Hematopoietic multipotent progenitor cell treated with erythropoietin and hydrocortisone succinate and interleukin-3 and kit ligand, for 4 days (in vitro differentiated cells): ENCODE results near the gene ARPP21.
"Not testable (repeated sequence)": the region's sequence is repeated elsewhere in the genome, so short reads cannot be mapped to it uniquely, and the experiment has no call there.

Source experiments
- DNase-seq: peaks from one replicate; pipeline ENCODE4 v3.0.0-alpha.2; 2015

ARPP21 gene

DNA sequence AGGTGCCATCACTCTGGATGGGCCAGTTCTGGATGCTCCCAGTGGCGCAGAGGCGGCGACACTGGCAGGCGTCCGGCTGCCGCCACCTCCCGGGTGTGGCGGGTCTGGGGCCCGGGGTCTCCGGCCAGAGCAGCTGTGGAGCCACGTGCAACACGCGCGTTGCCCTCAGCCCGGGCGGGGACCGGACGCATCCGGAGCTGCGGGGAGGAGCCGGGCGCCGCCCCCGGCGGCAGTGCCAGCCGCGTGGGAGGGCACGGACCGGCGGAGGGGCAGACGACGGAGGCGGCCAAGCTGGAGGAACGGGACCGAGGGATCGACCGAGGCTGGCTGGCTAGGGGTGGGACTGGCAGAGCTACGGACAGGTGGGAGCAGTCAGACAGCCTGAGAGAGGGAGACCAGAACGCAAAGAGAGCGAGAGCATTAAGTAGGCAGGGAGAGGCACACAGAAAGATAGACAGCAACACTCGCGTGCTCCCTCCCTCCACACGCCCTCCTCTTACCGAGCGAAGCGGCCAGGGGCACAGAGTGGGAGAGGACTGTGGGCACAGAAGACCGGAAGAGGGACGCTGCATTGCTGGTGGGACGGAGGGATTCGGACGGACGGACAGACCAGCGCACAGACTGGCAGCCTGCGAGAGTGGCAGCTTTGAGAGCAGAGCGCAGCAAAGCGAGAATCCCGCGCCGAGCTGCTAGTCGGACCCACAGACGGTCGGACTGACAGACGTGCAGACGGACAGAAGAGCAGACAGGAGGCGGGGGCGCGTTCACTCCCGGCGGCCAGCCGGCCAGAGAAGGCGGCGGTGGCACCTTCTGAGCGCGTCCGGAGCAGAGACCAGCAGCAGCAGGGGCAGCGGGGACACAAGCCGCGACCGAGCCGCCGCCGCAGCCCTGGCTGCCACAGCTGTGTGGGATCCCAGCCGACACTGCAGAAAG lies at the start of gene ARPP21:
TSS of gene ARPP21 (plus strand) at position 272 of the 933 bp plus-strand sequence. CDS start 42,227 bp downstream, outside the sequence.
- DNase-seq: peak; percentile 62

DNA sequence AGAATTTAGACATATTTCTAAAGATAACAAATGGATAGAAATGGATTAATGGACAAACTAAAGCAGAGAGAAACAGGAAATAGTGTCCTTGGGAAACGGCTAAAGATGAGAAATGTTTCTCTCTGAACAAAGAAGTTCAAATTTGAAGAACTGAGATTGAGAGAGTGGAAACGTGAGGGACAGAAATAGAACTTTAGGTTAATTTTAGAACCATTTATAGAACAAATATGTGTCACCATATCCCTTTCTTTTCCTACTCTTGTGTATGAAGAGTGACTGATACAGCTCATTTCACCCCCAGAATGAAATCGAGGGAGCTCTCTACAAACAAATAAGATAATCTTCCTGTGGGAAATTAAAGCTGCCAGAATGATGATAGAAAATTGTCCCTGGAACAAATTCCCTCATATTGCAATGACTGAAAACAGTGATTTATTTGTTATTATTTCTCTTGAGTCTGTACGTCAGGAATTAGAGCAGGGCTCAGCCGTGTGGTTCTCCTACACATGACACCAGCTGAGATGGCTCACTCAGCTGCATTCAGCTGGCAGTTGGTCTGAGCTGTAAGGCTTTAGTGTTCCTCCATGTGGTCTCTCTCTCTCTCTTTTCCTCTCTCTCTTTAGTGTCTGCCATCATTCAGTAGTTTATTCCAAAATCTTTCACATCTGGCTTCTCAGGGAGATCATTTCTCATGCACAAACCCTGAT lies 46.6 kb upstream of the ARPP21 start:
- no peak for DNase-seq

DNA sequence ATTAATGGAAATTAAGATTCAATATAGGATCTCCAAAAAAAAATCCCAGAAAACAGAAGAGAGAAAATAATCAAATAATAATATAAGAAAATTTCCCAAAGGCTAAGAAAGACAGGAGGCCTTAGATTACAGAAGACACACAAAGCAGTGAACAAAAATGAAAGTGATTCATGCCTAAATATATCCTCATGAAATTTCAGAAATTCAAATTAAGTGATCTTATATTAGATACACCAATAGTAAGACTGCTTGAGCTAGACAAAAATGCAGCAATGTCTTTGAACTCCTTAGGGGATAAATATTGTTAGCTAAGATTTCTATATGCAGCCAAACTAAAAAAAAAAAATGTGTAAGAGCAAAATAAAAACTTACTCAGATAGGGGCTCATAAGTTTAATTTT lies 44.6 kb upstream of the ARPP21 start:
- DNase-seq: no peak

DNA sequence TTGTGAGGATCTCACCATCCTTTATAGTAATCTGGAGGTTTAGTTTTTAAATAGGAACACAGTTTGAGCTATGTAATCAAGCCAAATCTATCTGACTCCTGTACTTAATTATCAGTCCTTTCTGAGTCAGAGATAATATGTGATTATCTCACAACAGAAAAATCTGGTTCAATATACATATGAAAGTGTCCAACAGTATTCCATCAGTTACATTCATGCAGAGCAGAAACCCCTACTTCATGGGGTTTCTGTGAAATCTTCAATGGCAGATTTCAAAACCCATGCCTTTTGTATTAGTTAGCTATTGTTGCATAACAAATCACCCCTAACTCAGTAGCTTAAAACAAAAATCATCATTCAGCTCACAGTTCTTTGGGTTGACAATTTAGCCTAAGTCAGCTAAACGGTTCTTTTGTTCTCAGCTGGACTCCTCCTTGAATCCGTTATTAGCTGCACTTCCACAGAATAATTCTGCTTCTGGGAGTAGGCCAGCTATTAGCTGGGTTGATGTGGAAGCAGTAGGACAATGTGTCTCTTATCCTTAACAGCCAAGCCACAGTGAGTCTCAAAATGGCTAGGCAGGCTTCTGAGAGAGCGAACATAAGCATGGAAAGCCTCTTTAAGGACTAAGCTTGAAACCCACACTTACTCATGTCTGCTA lies 42.9 kb upstream of the ARPP21 start:
- DNase-seq: no peak

DNA sequence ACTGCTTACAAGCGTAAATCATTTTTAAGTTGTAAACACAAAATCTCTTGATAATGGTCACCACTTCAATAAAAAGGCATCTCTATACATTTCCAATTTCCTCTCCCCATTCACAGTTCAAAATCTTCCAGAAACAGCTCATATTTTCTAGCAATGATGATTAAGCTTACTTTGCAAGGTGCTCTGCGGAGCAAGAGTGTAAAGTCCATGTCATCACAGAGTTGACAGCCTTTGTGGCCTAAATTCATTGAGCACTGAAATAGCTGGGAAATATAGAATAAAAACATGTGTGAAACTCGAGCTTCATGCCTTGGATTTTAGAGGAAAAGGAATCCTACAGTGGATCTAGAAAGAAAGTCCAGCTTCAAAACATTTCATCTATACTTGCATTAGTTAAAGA lies 41.8 kb upstream of the ARPP21 start:
- no peak for DNase-seq

DNA sequence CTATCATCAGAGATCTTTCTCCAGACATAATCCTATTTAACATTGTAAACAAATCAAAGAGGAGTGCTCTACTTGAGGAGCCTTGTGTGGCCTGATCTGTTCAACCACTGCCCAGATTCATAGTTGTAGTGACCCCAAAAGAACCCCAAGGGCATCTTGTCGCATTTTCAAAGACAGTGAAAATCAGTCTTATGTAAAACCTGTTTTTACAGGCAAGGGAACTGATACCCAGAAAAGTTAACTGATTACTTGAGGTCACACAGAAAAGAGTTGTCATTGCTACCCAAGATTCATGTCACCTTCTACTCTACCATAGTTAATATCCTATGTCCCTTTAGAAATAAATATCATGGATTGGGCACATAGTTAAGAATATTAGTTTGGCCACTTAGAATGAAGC lies 40.5 kb upstream of the ARPP21 start:
- DNase-seq: no peak

DNA sequence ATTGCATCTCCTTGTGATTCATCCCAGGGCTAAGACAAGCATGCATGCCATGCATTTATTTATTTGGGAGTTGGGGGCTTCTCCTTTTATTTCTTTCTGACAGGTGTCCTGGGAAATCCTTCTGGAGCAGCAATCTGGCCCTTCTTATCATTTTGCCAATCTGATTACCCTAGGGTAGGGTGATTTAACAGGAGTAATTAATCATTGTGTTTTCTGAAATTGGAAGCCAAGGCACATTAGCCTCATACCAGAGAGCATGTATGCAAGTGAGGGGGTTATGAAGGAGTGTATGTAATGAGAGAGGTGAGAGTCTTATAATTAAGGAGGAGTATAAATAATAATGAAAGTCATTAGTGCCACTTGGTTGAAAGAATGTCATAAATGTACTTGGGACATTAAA lies 37.4 kb upstream of the ARPP21 start:
- no peak for DNase-seq

DNA sequence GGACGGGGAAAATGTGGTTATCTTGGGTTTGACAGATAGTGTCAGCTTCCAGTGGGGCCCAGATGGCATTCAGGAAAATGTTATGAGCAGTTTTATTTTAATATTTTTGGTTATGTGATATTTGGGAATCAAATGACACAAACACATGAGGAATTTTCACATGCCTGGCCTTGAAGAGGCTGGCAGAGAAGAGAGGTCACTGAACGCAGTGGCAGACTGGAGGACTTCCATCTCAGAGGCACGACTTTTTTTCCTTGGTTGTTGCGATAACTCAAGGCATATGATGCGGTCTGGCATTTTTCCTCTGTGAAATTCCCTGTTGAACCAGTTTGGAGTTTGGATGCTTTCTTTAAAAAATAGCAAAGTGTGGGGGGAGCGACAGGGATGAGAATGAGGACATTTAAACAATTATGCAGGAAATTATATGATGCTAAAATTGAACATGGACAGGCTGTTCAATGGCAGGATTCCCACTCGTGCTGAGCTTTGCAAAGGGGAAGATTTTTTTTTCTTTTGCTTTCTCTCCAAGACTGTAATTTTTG lies 36.9 kb upstream of the ARPP21 start:
- no peak for DNase-seq

DNA sequence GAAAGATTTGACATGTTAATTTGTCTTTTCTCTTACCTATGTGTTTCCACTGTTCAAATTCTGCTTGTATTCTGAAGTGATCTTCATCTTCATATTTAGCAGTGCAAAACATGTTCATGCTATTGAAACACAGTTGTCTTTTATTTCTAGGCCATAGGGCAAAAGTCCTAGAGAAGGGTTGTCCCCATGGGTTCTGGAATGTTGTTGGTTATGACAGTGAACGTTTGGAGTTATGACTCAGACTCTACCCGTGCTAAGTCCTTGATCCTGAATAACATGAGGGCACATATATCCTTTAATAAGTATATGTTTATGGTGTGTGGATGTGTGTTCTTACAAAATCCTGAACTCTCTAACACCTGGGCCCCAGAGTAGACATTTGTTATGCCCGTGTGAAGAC lies 23.0 kb upstream of the ARPP21 start:
- no peak for DNase-seq

DNA sequence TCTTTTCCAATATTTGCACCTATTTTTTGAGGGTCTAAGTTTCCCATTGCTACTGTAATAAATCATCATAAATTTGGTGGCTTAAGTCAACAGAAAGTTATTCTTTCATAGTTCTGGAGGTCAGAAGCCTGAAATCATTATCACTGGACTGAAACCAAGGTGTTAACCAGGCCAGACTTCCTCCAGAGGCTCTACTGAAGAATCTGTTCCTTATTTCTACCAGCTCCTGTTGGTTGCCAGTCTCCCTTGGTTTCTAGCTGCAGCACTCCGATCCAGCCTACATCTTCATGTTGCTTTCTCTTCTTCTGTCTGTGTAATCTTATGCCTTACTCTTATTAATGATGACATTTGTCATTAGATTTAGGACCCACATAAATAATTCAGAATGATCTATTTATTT lies 22.0 kb upstream of the ARPP21 start:
- no peak for DNase-seq

DNA sequence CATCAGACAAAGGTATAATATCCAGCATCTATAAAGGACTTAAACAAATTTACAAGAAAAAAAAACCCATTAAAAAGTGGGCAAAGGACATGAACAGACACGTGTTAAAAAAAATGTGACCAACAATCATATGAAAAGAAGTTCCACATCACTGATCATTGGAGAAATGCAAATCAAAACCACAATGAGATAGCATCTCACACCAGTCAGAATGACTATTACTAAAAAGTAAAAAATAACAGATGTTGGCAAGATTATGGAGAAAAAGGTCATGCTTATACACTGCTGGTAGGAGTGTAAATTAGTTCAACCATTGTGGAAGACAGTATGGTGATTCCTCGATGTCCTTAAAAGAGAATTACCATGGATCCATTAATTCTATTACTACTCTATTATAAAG lies 19.1 kb upstream of the ARPP21 start:
- not testable (repeated sequence) for DNase-seq

DNA sequence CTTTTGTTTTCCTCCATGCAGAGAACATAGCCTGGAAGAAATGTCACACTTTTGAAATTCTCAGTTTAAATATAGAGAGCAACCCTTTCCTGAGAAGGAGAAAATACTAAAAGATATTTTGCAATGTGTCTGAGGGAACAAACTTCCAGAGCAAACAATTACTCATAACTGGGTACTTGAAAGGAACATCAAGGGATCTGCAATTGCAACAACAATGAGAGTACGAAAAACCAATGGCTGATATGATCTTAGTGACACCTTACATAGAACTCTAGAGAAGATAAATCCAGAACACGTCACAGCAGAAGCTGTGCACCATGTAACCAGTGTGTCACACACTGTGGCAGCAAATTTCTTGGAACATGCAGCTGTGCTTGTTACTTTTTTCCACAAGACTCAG lies 14.6 kb upstream of the ARPP21 start:
- DNase-seq: no peak

DNA sequence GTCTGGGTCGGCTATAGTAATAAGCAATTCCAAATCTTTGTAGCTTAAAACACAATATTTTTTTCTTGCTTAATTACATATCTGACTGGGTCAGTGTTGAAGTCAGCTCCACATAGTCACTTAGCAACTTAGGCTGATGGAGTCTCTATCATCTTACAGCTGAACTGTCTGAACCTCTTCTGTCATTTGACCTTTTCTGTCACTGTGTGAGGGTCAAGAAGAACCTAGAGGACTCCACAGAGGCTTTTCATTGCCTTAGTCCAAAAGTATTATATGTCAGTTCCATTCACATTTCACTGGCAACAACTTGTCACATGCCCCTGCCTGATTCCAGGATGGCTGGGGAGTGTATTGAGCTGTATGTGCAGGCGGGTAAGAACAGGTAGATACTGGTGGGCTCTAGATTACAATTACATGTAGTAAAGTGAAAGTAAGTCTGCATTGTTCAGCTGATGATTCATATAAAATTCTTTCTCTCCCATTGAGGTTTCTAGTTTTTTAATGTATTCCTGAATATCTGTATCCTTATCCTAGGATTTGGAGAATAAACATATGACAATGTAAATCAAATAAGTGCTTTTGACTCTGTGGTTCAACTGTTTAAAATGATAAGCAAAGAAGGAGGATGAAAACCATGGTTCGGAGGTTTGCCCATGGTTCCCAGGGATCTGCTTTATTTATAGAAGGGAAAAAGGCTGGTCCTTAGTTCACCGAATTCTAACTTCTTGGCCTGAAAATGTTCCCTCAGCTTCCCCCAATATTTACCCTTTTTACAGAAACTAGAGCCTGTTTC lies 5.8 kb upstream of the ARPP21 start:
- DNase-seq: no peak

DNA sequence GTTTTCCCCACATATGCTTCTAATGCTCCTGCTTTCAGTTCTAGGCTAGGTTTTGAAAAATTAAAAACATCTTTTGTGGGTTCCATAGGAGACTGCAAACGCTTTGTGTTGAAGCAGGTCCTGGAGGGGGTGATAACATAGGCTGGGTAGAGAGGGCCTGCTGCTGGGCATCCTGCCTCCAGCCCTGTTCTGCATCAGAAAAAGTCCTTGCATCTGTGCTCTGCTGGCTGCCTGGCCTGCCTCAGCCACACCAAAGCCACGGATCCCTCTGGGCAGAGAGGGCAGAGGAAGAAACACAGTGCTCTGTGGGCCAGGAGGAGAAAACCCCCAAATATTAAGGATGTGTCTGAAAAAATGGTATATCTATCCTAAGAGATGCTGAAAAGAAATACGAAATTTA lies 3.9 kb upstream of the ARPP21 start:
- no peak for DNase-seq

DNA sequence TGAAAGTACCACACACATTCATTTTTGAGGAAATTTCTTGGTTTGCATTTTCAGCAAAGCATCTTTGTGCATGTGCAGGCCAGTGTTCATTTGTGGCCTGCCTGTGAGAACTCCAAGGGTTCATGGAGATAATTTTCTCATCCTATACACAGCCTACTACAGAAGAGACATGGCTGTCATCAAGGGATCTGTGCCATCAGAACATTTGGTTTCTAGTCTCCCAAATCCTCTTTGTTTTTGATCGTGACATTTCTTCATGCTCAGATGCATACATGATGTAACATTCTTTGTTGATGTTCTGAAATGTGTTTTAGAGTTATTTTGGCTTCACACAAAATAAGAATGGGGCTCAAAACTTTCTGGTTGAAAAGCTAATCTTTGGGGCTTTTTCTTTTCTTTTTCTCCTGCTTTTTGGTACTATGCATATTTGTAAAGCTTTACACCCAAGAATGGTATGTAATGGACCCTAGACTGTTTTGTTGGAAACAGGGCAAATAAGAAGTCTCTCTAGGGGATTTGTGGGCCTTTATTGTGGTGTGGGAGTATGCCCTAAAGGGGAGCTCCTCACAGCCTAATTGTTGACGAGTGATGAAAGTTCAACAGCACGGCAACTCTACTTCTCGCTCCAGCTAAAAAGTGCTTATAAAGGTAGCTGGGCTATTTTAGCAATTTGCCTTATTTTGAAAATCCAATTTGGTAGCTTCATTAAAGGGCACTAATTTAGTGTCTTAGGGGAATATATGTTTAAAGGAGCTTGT lies 3.2 kb upstream of the ARPP21 start:
- no peak for DNase-seq

DNA sequence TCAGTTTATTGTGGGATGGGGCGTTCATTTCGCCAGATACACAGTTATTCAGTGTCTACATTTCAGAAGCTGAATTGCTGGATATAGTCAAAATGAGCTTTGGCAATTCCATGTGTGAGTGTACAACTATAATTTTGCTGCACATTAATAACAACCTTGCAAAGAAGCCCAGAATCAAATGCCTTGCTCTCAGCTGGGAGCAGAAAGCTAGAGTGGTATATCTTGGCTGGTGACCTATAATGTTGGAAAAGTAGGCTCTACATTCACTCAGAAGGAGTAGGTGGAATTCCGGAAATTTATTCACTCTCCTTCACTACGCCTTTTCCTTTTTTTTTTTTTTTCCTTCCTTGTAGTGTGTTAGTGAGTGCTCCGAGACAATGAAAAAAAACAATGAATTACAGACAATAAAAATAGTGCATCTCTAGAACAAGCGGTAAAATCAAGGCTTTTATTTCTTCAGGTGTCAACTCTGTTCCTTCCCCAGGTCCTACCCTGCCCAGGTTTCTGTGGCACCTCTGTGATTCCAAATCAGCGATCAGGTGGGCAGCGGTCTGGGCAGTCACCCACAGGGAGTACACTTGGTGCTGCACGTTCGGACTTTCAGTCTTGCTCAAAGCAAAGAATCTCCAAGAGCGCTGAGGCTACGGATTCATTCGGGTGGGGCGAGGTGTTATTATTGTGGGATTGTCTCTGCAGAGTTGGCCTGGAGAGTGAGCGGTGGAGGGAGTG lies 910 bp upstream of the ARPP21 start:
- no peak for DNase-seq

DNA sequence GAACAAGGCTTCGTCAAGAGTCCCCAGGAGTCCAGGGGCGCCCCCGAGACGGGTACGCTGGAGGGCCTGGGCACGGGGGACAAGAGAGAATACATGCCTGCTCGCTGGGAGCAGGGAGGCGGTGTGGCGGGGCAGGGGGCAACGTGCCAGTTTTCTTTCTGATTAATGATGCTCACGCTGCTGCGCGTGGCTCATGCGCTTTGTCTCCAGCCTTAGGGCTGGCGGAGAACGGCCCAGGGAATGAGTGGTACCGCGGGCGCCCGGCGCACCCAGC lies 408 bp upstream of the ARPP21 start:
- no peak for DNase-seq

DNA sequence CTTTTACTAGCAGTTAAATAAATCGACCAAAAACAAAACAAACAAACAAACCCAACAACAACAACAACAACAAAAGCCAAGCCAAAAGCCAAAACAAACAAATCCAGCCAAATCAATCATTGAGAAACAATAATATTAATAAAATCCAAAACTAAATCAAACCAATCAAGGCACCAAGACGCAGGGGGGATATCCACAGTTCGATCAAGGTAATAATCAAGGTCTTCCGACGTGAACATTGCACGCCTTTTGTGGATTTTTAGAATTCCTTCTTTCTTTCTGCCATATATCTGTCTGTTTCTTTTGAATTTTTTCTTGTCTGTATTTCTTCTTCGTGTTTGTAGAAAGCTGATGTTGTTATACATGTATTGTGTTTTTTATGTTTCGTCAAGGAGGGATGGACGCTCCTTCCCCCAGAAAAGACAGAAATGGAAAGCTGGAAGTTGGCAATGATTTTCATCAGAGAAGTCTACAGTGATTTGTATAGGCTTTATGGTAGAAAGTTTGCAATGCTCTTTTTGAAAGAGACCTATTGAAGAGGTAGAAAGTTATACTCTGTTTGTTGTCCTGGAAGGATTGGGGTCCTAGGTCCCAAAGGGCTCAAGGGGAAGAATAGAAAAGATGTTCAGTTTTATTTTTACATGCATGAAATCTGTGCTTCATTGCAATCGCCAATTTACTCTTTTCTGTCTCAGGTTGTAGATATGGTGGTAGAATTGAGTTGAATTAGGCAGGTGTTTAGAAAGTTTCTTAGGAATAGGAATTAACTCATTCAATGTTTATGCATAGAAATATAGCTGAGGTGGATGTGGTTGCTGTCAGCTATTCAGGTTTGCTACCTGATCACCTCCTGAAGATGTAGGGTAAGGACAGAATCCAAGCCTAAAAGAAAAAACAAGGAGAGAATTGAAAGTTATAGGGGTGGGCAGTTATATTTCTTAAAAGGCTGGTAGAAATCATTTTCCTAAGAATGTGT lies 1.2 kb downstream of the ARPP21 start:
- DNase-seq: no peak

DNA sequence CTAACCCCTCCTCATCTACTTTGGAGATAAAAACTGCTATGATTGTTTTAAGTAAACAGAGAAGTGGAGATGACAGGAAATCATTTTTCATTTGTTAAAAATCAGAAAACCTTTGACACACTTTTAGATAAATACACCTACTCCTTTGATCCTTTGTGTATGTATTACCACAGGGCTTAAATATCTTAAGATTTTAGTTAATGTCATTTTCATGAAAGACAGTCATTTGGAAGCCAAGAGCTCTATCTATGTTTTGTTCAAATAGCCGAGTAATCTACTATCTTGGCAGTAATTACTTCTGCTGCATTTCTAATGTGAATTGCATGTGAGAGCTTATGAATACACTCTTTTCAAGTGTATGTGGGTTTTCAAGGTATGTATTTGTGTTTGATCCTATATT lies 2.0 kb downstream of the ARPP21 start:
- no peak for DNase-seq

DNA sequence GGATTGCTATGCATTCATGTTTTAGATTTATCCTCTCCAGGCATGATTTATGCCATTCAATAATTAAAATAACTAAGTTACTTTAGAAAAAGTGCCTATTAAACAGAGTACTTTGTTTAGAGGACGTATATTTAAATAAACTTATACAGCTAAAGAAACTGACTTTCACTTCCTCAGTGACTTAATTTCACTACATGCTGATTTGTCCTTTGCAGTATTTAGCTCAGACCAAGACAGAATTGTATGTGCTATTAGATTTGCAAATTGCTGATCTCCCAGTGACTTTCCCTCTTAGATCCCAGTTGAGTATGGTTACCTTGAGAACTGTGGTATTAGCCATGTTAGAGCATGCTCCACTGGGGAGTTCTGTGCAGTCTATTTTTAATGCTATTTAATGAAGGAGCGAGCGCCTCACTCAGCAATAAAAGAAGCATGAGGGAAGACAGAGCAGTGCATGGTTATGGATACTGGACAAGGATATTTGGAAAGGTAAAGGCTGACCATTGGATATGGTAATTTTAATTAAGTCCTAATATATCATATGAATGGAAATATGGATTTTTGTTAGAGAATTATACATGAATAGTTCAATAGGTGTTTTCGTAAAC lies 2.7 kb downstream of the ARPP21 start:
- DNase-seq: no peak
